GM12872 (cell line): ENCODE data around the gene ANAPC4.

Experiments
- CTCF ChIP-seq: IDR thresholded peaks from 3 replicates; pipeline ENCODE4 v1.5.1; 2011; ENCODE audit warnings: low read depth, mild to moderate bottlenecking, low read length, moderate library complexity; ENCODE audit not compliant: insufficient read depth

Gene ANAPC4

GRCh38 chr4:25467843-25468242, 90.8 kb downstream of the ANAPC4 start:
- TF ChIP-seq CTCF = no peak
